Measurements from ENCODE around the gene PLD2. TPM values are rescaled to one million over a fixed set of nuclear protein-coding genes. Genes with fewer than 3 reads are reported as not detected.

Gene PLD2, protein sequence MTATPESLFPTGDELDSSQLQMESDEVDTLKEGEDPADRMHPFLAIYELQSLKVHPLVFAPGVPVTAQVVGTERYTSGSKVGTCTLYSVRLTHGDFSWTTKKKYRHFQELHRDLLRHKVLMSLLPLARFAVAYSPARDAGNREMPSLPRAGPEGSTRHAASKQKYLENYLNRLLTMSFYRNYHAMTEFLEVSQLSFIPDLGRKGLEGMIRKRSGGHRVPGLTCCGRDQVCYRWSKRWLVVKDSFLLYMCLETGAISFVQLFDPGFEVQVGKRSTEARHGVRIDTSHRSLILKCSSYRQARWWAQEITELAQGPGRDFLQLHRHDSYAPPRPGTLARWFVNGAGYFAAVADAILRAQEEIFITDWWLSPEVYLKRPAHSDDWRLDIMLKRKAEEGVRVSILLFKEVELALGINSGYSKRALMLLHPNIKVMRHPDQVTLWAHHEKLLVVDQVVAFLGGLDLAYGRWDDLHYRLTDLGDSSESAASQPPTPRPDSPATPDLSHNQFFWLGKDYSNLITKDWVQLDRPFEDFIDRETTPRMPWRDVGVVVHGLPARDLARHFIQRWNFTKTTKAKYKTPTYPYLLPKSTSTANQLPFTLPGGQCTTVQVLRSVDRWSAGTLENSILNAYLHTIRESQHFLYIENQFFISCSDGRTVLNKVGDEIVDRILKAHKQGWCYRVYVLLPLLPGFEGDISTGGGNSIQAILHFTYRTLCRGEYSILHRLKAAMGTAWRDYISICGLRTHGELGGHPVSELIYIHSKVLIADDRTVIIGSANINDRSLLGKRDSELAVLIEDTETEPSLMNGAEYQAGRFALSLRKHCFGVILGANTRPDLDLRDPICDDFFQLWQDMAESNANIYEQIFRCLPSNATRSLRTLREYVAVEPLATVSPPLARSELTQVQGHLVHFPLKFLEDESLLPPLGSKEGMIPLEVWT
- 59.1 TPM for total RNA-seq

DNA sequence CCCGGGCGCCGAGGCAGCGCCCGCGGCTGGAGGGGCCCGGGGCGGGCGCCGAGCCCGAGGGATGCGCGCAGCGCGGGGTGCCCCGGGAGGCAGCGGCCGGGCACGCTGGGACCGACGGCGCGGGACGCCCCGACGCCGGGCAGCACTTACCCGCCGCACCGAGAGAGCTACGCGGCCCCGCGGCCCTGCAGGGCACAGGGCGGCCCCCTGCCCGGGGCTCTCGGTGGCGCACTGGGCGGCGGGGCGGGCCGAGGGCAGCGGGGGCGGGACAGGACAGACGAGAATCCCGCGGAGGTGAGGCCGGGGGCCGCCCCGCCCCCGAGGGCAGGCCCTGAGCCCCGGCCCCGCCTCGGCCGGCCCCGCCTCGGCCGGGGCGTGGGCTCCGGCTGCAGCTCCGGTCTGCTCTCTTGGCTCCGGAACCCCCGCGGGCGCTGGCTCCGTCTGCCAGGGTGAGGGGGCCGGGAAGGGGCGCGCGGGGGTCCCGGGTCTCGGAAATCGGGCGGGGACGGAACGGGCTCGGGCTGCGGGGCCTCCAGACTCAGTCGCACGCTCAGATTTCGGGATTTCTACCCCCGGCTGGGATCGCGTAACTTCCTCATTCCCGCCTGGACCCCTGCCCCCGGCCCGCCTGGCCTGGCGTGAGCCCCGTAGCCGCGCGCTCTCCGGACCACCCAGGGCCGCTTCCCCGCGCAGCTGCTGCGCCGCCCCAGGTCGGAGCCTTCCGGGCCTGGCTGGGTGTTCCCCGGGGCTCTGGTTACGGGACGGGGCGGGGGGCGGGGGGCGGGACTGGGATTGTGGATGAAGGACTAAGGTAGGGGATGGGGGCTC lies at the start of gene PLD2:
PLD2 (plus strand) TSS at position 376 of the 828 bp plus-strand sequence. CDS start 621 bp downstream, outside the sequence.
- peak; percentile 84 for DNase-seq (ENCODE audit: low spot score)

GRCh38 chr17:4759776-4760236 lies 47.1 kb upstream of the PLD2 start:
- DNase-seq (ENCODE audit: low spot score), result no peak

DNA sequence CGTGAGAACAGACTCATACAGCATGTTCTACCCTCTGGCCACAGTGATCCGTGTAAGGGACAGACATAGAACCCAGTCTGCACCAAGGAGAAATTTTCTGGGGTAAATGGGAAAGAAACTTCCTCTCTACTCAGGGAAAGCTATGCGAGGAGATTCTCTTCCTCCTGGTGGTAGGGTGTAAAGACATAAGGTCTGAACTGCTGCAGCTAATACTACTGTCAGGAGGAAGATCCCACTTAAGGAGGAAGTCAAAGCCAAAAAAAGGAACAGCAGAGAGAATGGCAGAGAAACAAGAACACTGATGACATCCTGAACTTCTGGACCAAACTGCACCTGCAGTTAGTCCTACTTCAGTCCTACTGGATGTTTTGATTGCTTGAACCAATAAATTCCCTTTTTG lies 42.4 kb upstream of the PLD2 start:
- DNase-seq (ENCODE audit: low spot score), result no peak

DNA sequence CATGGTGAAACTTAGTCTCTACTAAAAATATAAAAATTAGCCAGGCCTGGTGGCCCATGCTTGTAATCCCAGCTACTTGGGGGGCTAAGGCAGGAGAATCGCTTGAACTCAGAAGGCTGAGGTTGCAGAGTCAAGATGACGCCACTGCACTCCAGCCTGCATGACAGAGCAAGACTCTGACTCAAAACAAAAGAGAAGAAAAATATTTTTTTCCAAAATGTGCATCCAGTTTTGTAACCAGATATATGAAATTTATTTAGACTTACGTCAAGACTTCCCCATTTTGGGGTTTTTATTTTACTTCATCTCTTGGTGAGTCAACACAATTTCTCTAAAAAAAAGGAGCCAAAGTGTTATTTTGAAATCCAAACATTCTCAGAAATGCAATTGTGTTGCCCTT lies 40.8 kb upstream of the PLD2 start:
- DNase-seq (ENCODE audit: low spot score), result no peak

- DNase-seq (ENCODE audit: low spot score), result no peak
Observed at GRCh38 chr17:4766723-4767122, 40.2 kb upstream of the PLD2 start.

DNA sequence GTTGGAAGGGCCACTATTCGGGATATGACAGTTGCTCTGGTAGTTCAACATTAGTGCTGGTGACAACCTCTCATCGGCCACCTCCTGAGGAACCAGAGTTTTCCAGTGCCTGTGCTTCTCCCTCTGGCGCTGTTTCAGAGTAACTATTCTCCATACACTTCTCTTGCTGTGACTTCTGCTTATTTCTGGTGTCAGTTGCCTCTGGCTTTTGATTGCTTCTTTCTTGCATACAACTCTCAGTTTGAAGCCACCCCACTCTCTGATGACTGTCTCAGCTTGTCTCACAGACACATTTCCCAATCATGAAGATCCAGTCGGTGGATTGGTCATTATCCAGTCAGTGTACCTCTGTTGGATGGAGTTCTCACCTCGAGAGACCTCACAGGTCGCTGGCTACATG lies 38.7 kb upstream of the PLD2 start:
- no peak for DNase-seq (ENCODE audit: low spot score)

GRCh38 chr17:4769628-4770027 lies 37.3 kb upstream of the PLD2 start:
- no peak for DNase-seq (ENCODE audit: low spot score)

DNA sequence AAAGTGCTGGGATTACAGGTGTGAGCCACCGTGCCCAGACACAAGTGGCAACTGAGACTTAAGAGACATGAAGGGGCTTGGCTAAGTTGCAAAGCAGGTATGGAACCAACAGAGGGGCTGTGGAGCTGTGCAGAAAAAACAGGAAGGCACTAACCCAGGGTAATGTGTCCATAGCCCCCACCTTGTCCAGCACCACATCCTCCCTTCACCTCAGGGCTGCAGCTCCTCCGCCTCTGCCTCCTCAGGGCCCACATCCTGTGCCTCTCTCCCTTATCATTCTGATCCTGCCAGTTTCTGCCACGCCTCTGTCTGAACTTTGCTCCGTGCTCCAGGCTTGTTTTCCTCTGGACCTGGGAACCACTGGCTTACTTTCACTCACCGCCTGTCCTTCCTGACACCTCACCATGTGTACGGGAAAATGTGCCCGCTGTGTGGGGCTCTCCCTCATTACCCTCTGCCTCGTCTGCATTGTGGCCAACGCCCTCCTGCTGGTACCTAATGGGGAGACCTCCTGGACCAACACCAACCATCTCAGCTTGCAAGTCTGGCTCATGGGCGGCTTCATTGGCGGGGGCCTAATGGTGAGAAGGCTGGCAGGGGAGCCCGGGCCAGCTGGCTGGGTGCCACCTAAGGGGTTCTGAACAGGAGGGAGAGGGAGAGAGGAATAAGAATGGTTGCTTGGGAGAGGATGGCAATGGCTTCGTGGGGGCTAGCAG lies 35.3 kb upstream of the PLD2 start, which contains the start of gene TM4SF5:
TM4SF5 (plus strand) TSS at position 368 of the 716 bp plus-strand sequence; CDS start at position 405, 37 bp downstream.
- DNase-seq (ENCODE audit: low spot score), result no peak

GRCh38 chr17:4772235-4772613 lies 34.7 kb upstream of the PLD2 start:
- DNase-seq (ENCODE audit: low spot score), result no peak

DNA sequence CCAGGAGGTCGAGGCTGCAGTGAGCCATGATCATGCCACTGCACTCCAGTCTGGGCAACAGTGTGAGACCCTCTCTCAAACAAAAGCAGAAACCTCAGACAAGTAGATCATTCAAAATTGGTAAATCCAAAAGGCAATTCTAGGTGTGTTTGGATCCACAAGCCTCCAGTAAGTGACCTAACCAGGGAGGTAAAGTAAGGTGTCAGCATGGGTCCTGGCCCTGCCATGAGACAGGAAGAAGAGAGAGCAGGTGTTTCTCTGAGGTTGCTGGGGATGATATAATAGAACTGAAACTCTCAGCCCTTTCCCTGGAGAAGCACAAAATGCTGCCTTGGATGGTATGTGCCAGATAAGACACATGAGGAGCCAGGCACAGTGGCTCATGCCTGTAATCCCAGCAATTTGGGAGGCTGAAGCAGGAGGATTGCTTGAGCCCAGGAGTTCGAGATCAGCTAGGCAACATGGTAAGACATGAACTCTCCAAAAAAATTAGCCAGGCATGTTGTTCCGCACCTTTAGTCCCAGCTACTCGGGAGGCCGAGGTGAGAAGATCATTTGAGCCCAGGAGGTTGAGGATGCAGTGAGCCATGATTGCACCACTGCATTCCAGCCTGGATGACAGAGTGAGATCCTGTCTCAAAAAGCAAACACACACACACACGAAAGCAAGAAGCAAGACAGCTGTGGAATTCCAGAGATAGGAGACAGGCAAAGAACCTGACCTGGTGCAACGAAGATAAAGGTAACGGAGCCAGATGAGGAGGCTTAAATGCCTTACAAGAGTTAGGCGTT lies 28.8 kb upstream of the PLD2 start:
- no peak for DNase-seq (ENCODE audit: low spot score)

GRCh38 chr17:4780325-4780955 lies 26.5 kb upstream of the PLD2 start:
- no peak for DNase-seq (ENCODE audit: low spot score)

DNA sequence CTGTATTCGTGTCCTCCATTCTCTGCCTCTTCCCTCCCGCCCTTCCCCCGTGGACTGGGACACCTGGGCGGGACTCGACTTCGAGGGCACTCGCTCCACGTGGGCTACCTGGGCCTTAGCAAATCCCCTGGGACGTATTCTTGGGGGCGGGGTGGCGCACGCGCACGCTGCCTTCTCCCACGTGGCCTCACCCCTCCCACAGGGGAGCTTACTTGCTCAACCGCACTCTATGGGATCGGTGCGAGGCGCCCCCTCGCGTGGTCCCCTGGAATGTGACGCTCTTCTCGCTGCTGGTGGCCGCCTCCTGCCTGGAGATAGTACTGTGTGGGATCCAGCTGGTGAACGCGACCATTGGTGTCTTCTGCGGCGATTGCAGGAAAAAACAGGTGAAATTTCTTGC lies 24.3 kb upstream of the PLD2 start:
- no peak for DNase-seq (ENCODE audit: low spot score)

DNA sequence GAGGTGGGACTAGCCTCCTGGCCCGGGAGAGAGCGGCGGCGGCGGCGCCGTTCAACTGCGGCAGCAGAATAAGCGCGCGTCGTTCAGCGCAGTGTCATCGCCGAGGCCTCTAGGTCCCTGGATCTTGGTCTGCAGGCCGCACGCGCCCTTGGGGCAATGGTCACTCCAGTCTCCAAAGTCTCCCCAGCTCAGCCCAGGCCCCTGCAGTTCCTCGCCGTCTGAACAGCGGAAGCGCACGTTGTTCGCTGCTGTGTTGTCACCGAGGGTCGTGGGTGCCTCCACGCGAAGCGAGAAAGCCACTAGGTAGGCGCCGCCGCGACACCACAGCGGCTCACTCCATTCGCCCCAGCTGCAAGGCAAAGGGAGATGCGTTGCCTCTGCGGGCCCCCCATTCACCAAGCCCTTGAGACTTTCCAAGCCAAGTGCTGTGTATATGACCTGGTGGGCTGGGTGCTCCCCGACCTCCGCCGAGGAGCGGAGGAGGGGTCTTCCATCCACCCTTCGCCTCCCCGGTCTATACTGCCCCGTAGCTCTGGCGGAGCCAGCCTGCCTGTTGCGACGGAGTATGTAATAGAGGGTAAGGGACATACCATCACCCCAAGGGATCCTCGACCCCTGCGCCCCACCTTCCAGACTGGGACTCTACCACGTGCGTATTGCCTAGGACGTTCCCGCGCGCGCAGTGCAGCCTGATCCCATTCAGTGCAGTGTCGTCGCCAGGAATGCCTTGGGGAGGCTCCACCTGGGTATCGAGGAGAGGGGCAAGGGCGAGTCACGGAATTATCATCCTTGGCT lies 21.4 kb upstream of the PLD2 start:
- no peak for DNase-seq (ENCODE audit: low spot score)

- no peak for DNase-seq (ENCODE audit: low spot score)
Observed at GRCh38 chr17:4786106-4786511, 20.8 kb upstream of the PLD2 start, which contains the start of gene VMO1. VMO1 (minus strand) TSS chr17:4786364; CDS start chr17:4786352, 12 bp downstream.

- no peak for DNase-seq (ENCODE audit: low spot score)
Observed at GRCh38 chr17:4786516-4786915, 20.4 kb upstream of the PLD2 start.

DNA sequence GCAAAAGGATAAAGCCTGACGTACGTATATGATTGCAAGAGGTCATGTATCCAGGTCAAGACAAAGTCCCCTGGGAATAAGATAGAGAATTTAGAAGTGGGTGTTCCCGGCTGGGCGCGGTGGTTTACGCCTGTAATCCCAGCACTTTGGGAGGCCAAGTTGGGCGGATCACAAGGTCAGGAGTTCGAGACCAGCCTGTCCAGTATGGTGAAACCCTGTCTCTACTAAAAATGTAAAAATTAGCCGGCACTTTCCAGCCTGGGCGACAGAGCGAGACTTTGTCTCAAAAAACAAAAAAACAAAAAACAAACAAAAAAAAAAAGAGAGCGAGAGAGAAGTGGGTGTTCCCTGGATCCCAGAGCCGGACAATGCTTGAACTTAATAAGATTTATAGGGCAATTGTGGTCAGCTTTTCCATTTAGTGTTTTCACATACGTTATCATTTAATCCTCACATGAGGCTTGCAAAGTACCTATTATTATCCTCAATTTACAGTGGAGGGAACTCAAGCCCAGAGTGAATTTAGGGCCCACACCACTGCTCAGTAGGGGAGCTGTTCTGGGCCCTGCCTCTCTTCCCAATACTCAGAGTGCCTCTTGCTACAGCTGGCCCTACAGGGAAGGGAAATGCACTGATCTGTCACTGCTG lies 18.7 kb upstream of the PLD2 start:
- no peak for DNase-seq (ENCODE audit: low spot score)

DNA sequence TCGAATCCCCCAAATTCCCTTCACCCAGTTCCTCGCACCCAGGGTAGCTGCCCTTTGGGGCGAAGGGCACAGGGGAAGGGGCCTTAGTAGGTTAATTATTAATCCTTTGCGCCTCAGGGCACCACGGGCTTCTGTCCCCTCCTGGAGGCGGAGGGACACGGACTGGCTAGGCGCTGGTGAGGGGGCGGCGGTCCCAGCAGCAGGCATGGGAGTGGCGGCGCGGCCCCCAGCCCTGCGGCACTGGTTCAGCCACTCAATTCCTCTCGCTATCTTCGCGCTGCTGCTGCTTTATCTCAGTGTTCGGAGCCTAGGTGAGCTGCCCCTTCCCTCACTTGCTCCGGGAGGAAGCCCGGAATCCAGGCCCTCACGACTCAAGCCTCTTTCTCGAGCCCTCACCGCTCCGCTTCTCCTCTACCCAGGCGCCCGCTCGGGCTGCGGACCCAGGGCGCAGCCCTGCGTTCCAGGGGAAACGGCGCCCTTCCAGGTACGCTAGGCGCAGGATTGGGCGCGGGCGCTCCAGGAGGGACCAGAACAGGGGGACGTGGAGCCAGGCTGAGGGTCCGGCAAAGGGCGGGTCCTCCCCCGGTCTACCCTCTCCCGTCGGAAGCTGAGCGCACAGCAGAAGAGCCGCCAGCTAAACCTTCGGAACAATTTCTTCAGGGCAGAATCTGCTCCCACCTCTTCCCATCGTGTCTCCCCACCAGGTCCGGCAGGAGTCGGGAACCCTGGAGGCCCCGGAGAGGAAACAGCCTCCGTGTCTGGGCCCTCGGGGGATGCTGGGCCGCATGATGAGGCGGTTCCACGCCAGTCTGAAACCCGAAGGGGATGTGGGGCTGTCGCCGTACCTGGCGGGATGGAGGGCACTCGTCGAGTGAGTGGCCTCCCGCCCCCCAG lies 17.9 kb upstream of the PLD2 start, which contains the start of gene GLTPD2:
GLTPD2 (plus strand) TSS at position 158 of the 894 bp plus-strand sequence; CDS start at position 206, 48 bp downstream.
- no peak for DNase-seq (ENCODE audit: low spot score)

Measured in ureter (tissue), 1 donor.